NCI-H69 (cell line): ENCODE measurements around the gene CYP51A1.
"Not testable (repeated sequence)": the region's sequence is repeated elsewhere in the genome, so short reads cannot be mapped to it uniquely, and the experiment has no call there.

Source experiments
- DNase-seq: peaks from one replicate; lab custom pipeline; 2025; lab: John Stamatoyannopoulos, UW

Gene CYP51A1

DNA sequence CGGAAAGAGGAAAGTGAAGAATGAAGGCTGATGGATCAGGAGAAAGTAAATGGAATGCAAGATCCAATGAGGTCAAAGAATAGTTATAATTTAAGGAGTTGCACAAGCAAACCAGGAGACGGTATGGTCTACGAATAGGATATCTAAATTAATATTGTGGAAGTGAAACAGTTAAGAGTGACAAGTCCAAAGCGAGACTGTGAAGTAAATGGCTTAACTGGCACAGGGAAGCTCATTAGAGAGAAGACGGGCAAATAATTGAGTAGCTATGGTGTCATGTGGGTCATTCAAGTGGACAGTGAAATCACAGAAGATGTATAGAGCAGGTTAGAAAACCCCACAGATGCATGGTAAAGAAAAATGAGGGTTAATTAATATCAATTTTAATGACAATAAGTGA lies 3.2 kb downstream of the CYP51A1 start:
- DNase-seq: no peak

DNA sequence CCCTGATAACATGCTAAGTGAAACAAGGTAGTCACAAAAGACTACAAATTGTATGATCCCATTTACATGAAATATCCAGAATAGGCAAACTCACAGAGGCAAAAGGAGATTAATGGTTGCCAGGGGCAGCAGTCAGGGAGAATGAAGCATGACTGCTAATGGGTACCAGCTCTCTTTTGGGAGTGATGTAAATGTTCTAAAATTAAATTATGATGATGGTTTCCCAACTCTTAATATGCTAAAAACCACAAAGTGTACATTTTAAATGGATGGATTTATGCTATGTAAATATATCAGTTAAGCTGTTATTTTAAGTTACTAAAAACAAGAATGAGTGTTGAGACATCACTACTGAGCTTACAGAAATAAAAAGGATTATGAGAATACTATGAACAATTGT lies 12.6 kb downstream of the CYP51A1 start:
- DNase-seq: no peak

DNA sequence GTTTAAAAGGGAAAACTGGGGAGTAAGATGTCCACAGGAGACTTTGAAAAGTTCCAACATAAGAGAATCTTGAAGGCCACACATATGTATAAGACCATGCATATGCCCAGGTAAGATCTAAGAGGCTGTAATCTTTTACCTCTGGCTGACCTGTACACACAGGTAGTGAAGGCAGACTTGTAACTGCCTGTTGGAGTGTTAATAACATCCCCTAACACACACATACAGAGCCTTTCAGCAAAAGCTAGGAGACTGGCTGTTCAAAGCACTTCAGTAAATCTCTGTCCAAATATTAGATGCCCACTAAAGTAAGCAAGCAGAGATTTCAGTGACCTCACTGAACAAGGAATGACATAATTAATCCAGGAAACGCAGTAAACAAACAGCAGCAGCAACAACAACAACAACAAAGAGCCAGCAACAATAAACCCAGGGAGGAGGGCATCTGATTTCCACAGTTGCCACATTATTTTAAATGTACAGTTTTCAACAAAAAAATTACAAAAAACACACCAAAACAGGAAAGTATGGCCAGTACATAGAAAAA lies 15.0 kb downstream of the CYP51A1 start:
- DNase-seq: no peak

DNA sequence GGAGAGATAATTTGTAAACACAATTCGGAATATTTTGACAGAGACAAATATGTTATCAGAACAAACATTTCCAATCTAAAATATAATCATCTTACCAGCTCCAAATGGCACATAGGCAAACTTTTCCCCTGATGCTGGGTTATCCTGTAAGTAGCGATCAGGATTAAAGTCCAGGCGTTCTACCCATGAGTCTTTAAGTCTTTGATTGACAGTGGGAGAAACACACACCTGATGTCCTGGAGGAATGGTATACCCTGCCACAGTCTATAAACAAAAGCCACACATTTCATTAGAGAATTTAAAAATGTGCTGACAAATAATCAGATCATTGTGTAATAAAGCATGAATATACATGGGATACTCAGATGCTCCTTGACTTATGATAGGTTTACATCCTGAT lies 17.3 kb downstream of the CYP51A1 start:
- DNase-seq: no peak

DNA sequence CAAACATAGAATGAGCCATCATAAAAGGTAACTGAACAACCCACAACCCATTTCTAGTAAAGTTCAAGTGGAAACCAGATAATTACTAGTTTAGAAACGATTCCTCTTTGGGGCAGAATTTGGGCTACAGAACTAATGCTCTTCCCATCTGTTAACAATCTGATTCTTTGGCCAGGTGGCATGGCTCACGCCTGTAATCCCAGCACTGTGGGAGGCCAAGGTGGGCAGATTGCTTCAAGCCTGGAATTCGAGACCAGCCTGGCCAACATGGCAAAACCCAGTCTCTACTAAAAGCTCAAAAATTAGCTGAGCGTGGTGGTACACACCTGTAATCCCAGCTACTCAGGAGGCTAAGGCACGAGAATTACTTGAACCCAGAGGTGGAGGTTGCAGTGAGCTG lies 18.5 kb downstream of the CYP51A1 start:
- peak; percentile 84 for DNase-seq

DNA sequence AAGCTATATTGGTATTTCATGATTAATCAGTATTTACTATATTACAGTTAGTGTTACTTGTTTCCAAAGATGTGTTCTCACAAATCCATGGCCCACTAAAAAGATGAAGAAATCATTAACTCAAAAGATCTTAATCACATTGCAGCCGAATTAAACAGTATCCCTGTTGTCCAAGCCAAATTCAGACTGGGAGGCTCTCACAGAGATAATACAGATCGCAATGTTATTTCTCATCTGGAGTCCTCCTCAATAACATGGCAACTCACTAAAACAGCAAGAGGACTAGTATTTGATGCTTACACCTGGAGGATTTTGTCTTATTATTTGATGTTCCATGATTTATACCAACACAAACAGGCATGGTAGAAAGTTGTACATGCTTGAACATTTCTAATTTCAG lies 23.4 kb downstream of the CYP51A1 start:
- DNase-seq: no peak

DNA sequence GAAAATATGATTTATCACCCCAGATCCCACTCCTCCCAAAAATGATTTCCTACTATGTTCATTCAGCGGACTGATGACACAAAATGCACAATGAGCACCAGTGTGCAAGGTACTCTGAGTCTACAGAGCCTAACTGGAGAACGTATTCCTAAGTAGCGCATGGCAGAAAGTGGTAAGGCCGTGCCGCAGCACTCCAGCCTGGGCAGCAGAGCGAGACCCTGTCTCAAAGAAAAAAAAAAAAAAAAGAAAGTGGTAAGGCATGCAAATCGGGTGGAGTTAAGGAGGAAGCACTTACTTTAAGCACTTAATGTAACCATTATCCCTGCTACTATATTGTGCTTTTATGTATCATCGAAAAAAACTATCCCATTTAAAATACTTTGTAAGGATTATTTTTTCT lies 25.5 kb downstream of the CYP51A1 start:
- DNase-seq: no peak

DNA sequence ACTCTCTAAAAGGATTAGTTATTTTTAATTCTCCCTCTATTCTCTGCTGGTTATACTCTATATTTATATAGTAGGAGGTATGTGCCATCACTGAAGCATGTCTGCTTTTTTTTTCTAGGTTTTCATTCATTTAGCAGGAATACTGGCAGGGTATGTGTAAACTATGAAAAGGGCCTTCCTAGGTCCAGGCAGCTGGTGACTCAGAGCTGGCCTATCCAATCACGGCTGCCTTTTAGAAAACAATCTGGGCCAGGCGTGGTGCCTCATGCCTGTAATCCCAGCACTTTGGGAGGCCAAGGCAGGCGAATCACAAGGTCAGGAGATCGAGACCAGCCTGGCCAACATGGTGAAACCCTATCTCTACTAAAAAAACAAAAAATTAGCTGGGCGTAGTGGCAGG lies 31.4 kb downstream of the CYP51A1 start:
- not testable (repeated sequence) for DNase-seq

DNA sequence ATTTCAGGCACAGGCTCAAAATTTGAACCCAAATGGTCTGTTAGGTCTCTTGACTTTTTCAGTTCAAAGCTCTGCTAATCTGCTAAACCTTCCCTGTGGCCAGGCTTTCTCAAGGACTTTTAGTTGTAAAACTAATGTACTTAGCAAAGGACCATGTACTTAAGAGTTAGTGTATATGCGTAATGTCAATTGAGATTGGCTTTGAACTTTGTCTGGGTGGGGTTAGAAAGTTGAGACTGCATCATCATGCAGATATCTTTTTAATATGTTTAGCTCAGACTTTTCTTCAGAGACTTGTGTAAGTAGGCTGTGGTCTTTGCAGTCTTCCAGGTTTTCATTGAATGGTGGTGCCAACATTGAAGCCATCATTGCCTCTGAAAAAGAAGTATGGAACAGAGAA lies 33.7 kb downstream of the CYP51A1 start:
- no peak for DNase-seq

DNA sequence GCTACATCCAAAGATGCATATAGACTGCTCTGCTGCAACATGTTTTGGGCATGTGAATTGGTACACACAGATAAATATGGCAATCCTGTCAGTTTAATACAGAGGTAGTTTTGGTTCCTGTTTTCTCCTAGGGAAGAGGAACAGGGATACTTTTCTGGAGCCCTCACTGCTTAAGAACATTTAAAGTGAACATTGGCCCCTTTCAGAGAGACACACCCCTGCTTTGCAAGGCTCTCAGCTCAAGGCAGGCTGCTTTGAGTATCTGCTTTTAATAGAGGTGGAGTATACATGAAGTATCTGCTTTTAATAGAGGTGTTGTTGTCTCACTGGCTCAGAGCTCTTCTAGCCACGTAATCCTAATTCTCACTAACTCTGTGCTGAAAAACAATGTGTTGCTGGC lies 38.9 kb downstream of the CYP51A1 start:
- DNase-seq: no peak

DNA sequence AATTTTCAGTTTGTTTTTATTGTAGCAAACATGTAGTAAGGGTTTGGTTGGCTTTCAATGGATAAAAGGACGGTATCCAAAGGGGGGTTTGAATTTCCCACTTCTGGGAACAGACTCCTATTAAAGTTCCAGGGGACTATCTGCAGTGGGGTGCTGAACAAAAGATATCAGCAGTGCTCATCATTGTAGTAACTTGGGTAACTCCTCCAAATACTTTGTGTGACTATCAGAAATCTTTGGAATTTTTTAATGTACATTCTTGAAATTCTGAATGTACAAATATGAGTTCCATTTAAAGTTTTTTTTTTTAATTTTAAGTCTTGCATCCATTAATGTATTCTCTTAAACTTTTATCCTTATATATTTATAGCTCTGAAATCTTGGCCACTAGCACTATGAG lies 42.1 kb downstream of the CYP51A1 start:
- DNase-seq: no peak

DNA sequence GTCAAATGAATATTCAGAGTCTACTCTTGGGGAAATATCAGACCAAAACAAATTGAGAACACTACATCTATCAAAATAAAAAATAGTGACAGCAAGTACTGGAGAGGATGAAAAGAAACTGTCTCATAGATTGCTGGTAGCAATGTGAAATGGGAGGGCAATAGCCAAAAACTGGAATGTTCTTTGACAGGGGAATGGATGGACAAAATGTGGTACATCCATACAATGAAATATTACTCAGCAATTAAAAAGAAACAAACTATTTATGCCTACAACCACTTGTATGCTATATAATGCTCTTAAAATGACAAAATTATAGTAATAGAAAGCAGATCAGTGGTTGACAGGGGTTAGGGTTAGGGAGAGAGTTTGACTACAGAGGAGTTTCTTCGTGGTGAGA lies 46.0 kb downstream of the CYP51A1 start:
- no peak for DNase-seq

DNA sequence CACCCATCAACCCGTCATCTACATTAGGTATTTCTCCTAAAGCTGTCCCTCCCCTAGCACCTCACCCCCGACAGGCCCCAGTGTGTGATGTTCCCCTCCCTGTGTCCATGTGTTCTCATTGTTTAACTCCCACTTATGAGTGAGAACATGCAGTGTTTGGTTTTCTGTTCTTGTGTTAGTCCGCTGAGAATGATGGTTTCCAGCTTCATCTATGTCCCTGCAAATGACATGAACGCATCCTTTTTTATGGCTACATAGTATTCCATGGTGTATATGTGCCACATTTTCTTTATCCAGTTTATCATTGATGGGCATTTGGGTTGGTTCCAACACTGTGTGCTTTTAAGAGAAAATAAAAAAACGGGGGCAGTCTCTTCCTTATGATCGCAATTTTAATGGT lies 50.4 kb downstream of the CYP51A1 start:
- not testable (repeated sequence) for DNase-seq

DNA sequence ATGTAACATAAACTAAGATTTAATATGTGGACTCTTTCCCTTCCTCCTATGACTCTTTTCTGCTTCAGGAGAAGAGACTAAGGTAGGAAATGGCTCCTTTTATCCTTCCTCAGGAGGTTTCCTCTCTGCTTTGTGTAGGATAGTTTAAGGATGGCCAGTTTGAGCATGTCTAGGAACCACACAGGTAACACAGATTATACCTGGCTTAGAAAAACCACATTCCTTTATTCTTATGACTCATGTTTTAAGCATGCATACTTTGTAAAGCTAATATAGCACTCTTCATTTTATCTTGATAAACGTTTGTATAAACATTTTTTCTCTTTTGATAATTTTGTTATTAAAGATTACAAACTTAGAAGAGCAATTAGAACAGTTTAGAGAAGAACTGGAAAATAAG lies 57.8 kb downstream of the CYP51A1 start:
- no peak for DNase-seq

DNA sequence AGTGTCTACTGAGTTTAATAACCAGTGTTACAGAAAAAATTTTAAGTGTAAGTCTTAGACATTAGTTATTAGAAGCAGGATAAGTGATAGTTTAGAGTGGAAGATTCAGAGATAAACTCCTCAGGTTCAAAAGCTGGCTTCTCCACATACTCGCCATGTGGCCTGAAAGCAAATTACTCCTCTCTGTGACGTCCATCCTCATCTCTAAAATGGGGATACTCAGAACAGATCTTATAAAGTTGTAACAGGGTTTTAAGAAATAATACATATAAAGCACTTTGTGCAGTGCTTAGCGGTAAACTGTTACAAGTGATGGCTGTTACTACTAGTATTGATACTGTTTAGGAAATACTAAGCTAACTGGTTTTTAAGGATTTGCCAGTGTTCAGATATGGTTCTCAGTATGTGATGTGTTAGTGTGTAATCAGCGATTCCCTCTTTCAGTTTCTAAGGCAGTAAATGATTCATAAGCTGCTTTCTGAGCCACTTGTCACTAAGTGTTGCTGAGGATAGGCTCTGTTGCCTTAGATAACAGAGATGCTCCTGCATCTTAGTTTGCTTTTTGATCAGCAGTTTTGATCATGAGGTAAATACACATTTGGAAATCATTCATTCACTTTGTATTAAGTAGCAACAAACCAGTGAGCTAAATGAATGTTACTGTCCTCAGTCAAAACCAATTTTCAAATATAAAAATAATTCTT lies 58.7 kb downstream of the CYP51A1 start:
- no peak for DNase-seq

DNA sequence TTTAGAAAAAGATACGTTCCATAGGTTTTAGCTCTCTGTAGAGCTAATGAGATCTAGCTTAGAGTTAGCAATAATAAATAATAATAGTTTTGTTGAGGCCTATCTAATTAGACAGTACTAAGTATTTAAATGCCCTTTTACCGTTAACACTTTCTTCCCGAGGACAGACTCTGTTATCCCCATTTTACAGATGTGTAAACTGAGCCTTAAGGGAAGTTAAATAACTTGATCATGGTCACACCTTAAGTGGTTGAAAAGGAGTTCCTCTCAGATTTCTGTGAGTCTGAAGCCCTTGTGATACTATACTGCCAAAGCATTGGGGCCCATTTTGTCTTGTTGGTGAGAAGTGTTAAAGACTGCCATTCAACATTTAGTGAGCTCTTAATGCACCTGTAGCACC lies 61.6 kb downstream of the CYP51A1 start:
- DNase-seq: no peak

DNA sequence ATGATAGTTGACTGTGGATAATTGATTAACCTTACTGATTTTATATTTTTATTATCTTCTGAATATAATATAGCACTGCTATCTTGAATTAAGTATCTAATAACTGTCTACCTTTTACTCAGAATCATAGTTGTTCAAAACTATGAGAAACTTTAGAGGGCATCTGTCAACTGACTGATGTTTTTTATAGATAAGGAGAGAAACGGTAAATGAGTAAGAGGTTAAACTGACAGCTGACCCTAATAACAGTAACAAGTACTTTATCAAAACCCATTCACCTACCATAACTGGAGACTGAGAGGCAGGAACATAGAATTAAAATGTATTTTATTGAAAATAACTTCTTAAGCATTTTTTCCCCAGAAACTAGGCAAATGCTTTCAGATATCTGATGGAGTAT lies 62.2 kb downstream of the CYP51A1 start:
- no peak for DNase-seq

DNA sequence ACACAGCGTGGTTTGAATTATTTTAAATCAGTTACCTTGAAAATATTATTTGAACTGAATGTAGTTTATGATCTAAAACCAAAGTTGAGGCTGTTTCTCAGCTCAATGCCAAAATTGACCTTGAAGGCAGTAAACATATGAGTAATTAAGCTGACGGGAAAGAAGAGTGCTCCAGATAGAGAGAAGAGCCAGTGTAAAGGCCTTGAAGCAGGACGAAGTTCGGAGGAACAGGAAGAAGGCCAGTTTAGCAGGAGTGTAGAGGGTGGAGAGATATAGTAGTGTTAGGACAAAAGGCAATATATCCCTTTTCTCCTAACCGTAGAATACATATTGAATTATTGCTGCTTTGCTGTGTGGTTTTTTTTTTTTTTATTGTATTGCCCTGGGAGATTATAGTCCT lies 63.2 kb downstream of the CYP51A1 start:
- DNase-seq: no peak

DNA sequence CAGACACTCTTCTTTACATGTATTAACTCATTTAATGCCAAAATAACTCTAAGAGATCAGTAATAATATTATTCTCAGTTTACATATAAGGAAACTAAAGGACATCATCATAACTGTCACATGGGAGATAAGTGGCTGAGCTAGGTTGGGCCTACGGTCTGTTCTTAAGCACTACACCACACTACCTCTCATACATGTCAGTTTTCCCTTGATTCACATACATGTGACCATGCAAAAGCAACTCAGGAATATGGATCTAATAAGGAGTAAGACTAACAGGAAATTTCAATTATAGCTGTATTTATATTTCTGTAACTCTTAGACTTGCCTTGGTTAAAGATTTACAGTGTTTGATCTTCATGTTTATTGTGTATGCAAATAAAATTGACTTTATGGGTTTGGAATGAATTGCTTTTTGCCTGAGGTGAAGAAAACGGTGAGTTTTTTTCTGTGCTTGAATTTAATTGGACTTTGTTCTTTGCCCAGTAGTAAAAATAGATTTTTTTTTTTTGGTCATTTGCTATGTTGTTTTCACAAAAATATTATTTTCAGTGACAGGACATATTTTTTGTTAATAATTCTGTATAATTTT lies 69.7 kb downstream of the CYP51A1 start:
- DNase-seq: no peak
